ENCODE measurements around the gene MAST4.
"Not testable (repeated sequence)": the region's sequence is repeated elsewhere in the genome, so short reads cannot be mapped to it uniquely, and the experiment has no call there.

Gene MAST4

GRCh38 chr5:66684663-66685062, 88.5 kb downstream of the MAST4 start:
- DNase-seq (ENCODE audit: low spot score): no peak
- POLR2A ChIA-PET (ENCODE audit: low non-redundant PET): no interaction called here
- CTCF ChIA-PET: interaction anchor here (0.5 kb wide), 1 partner anchor 8 kb away, joined by 5 read pairs; no protein-coding TSS in a partner anchor
- no peak overlapping the region for H3K27ac ChIP-seq
- TF ChIP-seq, protein P1, sequence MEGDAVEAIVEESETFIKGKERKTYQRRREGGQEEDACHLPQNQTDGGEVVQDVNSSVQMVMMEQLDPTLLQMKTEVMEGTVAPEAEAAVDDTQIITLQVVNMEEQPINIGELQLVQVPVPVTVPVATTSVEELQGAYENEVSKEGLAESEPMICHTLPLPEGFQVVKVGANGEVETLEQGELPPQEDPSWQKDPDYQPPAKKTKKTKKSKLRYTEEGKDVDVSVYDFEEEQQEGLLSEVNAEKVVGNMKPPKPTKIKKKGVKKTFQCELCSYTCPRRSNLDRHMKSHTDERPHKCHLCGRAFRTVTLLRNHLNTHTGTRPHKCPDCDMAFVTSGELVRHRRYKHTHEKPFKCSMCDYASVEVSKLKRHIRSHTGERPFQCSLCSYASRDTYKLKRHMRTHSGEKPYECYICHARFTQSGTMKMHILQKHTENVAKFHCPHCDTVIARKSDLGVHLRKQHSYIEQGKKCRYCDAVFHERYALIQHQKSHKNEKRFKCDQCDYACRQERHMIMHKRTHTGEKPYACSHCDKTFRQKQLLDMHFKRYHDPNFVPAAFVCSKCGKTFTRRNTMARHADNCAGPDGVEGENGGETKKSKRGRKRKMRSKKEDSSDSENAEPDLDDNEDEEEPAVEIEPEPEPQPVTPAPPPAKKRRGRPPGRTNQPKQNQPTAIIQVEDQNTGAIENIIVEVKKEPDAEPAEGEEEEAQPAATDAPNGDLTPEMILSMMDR (conservative IDR thresholded peaks at IDR 0.05; ENCODE audit: low read depth): no peak

- no peak overlapping the region for H3K27ac ChIP-seq
- CTCF ChIA-PET: no interaction called here
- no peak for DNase-seq (ENCODE audit: low spot score)
- TF ChIP-seq, protein P1 (conservative IDR thresholded peaks at IDR 0.05; ENCODE audit: low read depth): no peak
- POLR2A ChIA-PET (ENCODE audit: low non-redundant PET): no interaction called here
Observed at GRCh38 chr5:66689522-66690220, 93.5 kb downstream of the MAST4 start.

- ChIA-PET CTCF (interaction anchor here (0.6 to 0.9 kb wide), 3 partner anchors 16 to 1692 kb away, joined by 3 read pairs; no protein-coding TSS in a partner anchor), POLR2A (ENCODE audit: low non-redundant PET) (no interaction called here)
- TF ChIP-seq, protein P1 (conservative IDR thresholded peaks at IDR 0.05; ENCODE audit: low read depth): no peak
- no peak overlapping the region for H3K27ac ChIP-seq
- DNase-seq (ENCODE audit: low spot score): no peak
Observed at GRCh38 chr5:66694036-66694435, 97.8 kb downstream of the MAST4 start.

DNA sequence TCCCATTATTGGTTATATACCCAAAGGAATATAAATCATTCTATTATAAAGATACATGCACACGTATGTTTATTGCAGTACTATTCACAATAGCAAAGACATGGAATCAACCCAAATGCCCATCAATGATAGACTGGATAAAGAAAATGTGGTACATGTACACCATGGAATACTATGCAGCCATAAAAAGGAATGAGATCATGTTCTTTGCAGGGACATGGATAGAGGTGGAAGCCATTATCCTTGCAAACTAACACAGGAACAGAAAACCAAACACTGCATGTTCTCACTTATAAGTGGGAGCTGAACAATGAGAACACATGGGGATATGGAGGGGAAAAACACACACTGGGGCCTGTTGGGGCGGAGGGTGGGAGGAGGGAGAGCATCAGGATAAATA, 99.6 kb downstream of the MAST4 start:
- CTCF ChIA-PET; POLR2A ChIA-PET (ENCODE audit: low non-redundant PET); DNase-seq (ENCODE audit: low spot score); H3K27ac ChIP-seq: not testable (repeated sequence)

DNA sequence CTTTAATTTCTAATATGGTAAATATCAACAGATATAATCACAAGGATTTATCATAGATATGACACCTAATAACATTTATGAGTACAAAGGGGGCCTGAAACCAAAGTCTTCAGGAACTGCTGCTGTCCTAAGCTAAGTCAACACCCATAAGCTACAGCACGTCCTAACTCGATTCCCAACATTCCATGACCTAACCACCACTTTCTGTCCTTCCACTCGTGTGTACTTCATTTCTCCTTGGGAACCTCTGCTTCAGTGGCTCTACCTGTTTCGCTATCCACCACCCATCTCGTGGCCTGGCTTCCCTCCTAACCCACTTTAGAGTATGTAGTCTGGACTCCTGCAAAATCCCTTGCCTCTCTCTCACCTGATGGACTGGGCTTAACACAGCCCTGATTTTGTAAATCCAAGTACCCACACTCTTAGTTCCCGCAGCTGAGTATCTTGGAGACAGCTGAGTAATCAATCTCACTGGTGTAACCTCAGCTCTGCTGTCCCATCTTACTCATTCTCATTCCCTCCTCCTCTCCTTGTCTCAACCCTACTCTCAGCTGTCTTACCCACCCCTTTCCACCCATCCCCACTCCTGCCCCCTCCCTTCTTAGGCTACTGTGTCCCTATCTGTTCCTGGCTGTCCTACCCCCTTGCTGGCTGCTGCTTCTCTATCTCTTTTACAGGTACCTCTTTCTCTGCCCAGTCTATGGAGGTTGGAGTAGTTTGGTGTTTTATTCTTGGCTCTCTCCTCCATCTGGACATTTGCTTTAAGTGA, 101.8 kb downstream of the MAST4 start:
- H3K27ac ChIP-seq: no peak overlapping the region
- TF ChIP-seq, protein P1 (conservative IDR thresholded peaks at IDR 0.05; ENCODE audit: low read depth): no peak
- DNase-seq (ENCODE audit: low spot score): peak; percentile 7
- ChIA-PET CTCF (interaction anchor here (1.8 kb wide), 1 partner anchor 392 kb away, joined by 3 read pairs; no protein-coding TSS in a partner anchor), POLR2A (ENCODE audit: low non-redundant PET) (no interaction called here)

DNA sequence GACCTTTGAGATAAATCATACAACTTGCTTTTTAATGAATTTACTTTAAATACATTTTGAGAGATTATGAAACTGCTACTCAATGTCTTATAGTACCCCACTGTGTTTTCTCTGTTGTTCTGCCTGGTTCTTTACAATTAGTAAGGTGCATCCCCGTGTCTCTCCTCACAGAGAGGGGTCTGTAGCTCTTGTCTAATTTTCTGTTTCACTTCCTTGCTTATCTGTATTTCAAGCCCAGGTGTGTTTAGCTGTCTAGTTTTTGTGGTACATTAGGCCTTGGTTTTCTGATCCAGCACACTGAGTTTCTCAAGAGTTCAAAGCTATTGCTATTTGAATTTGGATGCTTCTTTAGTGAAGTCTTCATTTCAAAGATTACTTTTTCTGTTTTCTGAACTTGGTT, 105.1 kb downstream of the MAST4 start:
- no peak overlapping the region for H3K27ac ChIP-seq
- DNase-seq (ENCODE audit: low spot score): no peak
- ChIA-PET CTCF (no interaction called here), POLR2A (ENCODE audit: low non-redundant PET) (no interaction called here)
- TF ChIP-seq, protein P1 (conservative IDR thresholded peaks at IDR 0.05; ENCODE audit: low read depth): no peak

DNA sequence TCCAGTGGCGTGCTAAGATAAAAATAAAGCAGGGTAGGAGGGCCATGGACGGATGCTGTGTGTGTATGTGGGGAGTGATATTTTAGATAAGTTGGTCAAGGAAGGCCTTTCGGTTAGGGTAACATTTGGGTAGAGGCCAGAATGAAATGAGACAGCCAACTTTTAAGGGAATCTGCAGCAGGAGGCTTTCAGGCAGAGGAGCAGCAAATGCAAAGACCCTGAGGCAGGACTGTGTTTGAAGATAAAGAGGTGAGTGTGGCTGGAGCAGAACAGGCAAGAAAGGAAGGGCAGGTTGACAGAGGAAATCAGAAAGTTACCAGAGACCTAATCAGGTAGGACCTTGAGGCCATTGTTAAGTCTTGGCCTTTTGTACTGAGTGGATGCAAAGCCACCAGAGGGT, 106.2 kb downstream of the MAST4 start:
- CTCF ChIA-PET: no interaction called here

More for the DNA sequence above, 106.2 kb downstream of the MAST4 start:
- no peak overlapping the region for H3K27ac ChIP-seq
- TF ChIP-seq, protein P1 (conservative IDR thresholded peaks at IDR 0.05; ENCODE audit: low read depth): no peak
- POLR2A ChIA-PET (ENCODE audit: low non-redundant PET): no interaction called here
- no peak for DNase-seq (ENCODE audit: low spot score)

Measured in RWPE1 (cell line).